ENCODE results near the gene RASAL1. TPM values are rescaled to one million over a fixed set of nuclear protein-coding genes. Genes with fewer than 3 reads are reported as not detected.

The RASAL1 gene
- polyA plus RNA-seq, 1 donor (not counting 4 experiments of a cell fraction or from before 2014, with no cell fraction given): 0.05 TPM

- no peaks in the 10 kb centered on the region for H3K9me1 ChIP-seq (ENCODE audit: control insufficient read depth, extremely low read depth, insufficient read depth, low read length)
- FAIRE-seq: no peak
- peaks cover 4% of the 10 kb centered on the region for H3K27me3 ChIP-seq (ENCODE audit: control insufficient read depth, extremely low read depth, insufficient read depth, low read length)
- dilution Hi-C loops (cut with MboI; ENCODE audit: extremely low pct_ligation_motif_present, low sequenced_read_pairs): no loop called here
- H3K4me1 ChIP-seq (ENCODE audit: control insufficient read depth, extremely low read depth, insufficient read depth, low read length): no peaks in the 10 kb centered on the region
- H3K79me2 ChIP-seq (ENCODE audit: control insufficient read depth, insufficient read depth, low read length): no peaks in the 10 kb centered on the region
- H3K9ac ChIP-seq (ENCODE audit: control insufficient read depth, extremely low read depth, insufficient read depth, low read length): no peak overlapping the region
- no peak overlapping the region for H3K4me3 ChIP-seq (ENCODE audit: control insufficient read depth in 2 of 3, extremely low read depth in 1 of 3, insufficient read depth in 2 of 3, low read depth in 1 of 3, low read length in 3 of 3)
- H3K9me3 ChIP-seq (ENCODE audit: control insufficient read depth, low read depth, low read length): no peaks in the 10 kb centered on the region
- peak overlapping the region; percentile 29 for H3K4me2 ChIP-seq (ENCODE audit: control insufficient read depth, extremely low read depth, insufficient read depth, low read depth, low read length)
- no peak overlapping the region for H2AFZ ChIP-seq (ENCODE audit: control insufficient read depth, low read length)
- H4K20me1 ChIP-seq (ENCODE audit: control insufficient read depth, extremely low read depth, insufficient read depth, low read length): no peaks in the 10 kb centered on the region
- peak; percentile 25 to 62 (median 40) for TF ChIP-seq CTCF (optimal IDR thresholded peaks at IDR 0.05 in 1 of 3, IDR thresholded peaks at IDR 0.05 in 1 of 3, conservative IDR thresholded peaks at IDR 0.05 in 1 of 3; ENCODE audit: extremely low read depth in 1 of 3, insufficient read depth in 2 of 3, low read length in 3 of 3)
- no peak for TF ChIP-seq EZH2 (IDR thresholded peaks at IDR 0.05; ENCODE audit: low read length)
- no peak overlapping the region for H3K27ac ChIP-seq (ENCODE audit: control insufficient read depth, insufficient read depth, low read length)
- no peak for DNase-seq (ENCODE audit: low read depth, low spot score)
- H3K36me3 ChIP-seq (ENCODE audit: control insufficient read depth in 2 of 2, extremely low read depth in 1 of 2, insufficient read depth in 2 of 2, low read length in 2 of 2): no peaks in the 10 kb centered on the region
These were observed 42.8 kb downstream of the RASAL1 start for GRCh38 chr12:113092607-113093408.

GRCh38 chr12:113091506-113091905 lies 44.1 kb downstream of the RASAL1 start:
- dilution Hi-C loops (cut with MboI; ENCODE audit: extremely low pct_ligation_motif_present, low sequenced_read_pairs): no loop called here
- Histone ChIP-seq H3K79me2 (ENCODE audit: control insufficient read depth, insufficient read depth, low read length) (no peaks in the 10 kb centered on the region), H3K27me3 (ENCODE audit: control insufficient read depth, extremely low read depth, insufficient read depth, low read length) (peaks cover 4% of the 10 kb centered on the region), H4K20me1 (ENCODE audit: control insufficient read depth, extremely low read depth, insufficient read depth, low read length) (no peaks in the 10 kb centered on the region), H3K36me3 (ENCODE audit: control insufficient read depth in 2 of 2, extremely low read depth in 1 of 2, insufficient read depth in 2 of 2, low read length in 2 of 2) (no peaks in the 10 kb centered on the region), H3K9me3 (ENCODE audit: control insufficient read depth, low read depth, low read length) (no peaks in the 10 kb centered on the region), H3K9ac (ENCODE audit: control insufficient read depth, extremely low read depth, insufficient read depth, low read length) (no peak overlapping the region), H2AFZ (ENCODE audit: control insufficient read depth, low read length) (no peak overlapping the region), H3K4me2 (ENCODE audit: control insufficient read depth, extremely low read depth, insufficient read depth, low read depth, low read length) (no peak overlapping the region), H3K4me1 (ENCODE audit: control insufficient read depth, extremely low read depth, insufficient read depth, low read length) (no peaks in the 10 kb centered on the region), H3K27ac (ENCODE audit: control insufficient read depth, insufficient read depth, low read length) (no peak overlapping the region), H3K4me3 (ENCODE audit: control insufficient read depth in 2 of 3, extremely low read depth in 1 of 3, insufficient read depth in 2 of 3, low read depth in 1 of 3, low read length in 3 of 3) (no peak overlapping the region), H3K9me1 (ENCODE audit: control insufficient read depth, extremely low read depth, insufficient read depth, low read length) (no peaks in the 10 kb centered on the region)
- no peak for DNase-seq (ENCODE audit: low read depth, low spot score)
- TF ChIP-seq EZH2 (IDR thresholded peaks at IDR 0.05; ENCODE audit: low read length) (no peak), CTCF (optimal IDR thresholded peaks at IDR 0.05 in 1 of 3, IDR thresholded peaks at IDR 0.05 in 1 of 3, conservative IDR thresholded peaks at IDR 0.05 in 1 of 3; ENCODE audit: extremely low read depth in 1 of 3, insufficient read depth in 2 of 3, low read length in 3 of 3) (no peak)
- no peak for FAIRE-seq

All from keratinocyte (primary cell).